ENCODE measurements around the gene MECR. TPM values are rescaled to one million over a fixed set of nuclear protein-coding genes. Genes with fewer than 3 reads are reported as not detected.

The MECR gene
- total RNA-seq, 1 experiment from 2014 or later: 32.4 TPM

Other genes with a start within 250 kb of the MECR start
- 0.13 and 0.17 TPM in 2 replicates for gene TMEM200B, start 107.0 kb downstream of the MECR start, total RNA-seq (2014; rRNA removed)
- gene SRSF4, start 49.0 kb downstream of the MECR start, total RNA-seq (2014; rRNA removed): 51.9 and 55.9 TPM in 2 replicates
- 86.0 and 96.7 TPM in 2 replicates for gene PTPRU, start 5.6 kb upstream of the MECR start, total RNA-seq (2014; rRNA removed)

Measured in LHCN-M2 (cell line).